ENCODE results near the gene OPTN.
"Not testable (repeated sequence)": the region's sequence is repeated elsewhere in the genome, so short reads cannot be mapped to it uniquely, and the experiment has no call there.

Gene OPTN

DNA sequence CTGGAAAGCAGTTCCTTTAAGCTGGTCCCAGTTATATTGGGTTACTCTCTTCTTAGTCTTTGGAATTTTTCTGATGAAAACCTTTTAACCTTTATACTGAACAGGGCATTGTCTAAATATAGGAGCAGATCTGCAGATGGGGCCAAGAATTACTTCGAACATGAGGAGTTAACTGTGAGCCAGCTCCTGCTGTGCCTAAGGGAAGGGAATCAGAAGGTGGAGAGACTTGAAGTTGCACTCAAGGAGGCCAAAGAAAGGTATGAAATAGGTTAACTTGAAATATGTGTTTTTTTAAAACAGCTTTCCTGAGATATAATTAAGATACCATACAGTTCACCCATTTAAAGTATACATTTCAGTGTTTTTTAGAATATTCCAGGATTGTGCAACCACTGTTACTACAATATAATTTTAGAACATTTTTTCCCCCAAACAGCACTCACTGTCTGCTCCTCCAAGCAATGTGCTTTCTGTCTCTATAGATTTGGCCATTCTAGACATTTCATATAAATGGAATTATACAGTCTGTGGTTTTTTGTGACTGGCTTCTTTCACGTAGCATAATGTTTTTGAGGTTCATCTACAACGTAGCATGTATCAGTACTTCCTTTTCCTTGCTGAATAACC is 18.9 kb downstream of the OPTN start:
- in situ Hi-C loops (cut with MboI; ENCODE audit: low sequenced_read_pairs): no loop called here

DNA sequence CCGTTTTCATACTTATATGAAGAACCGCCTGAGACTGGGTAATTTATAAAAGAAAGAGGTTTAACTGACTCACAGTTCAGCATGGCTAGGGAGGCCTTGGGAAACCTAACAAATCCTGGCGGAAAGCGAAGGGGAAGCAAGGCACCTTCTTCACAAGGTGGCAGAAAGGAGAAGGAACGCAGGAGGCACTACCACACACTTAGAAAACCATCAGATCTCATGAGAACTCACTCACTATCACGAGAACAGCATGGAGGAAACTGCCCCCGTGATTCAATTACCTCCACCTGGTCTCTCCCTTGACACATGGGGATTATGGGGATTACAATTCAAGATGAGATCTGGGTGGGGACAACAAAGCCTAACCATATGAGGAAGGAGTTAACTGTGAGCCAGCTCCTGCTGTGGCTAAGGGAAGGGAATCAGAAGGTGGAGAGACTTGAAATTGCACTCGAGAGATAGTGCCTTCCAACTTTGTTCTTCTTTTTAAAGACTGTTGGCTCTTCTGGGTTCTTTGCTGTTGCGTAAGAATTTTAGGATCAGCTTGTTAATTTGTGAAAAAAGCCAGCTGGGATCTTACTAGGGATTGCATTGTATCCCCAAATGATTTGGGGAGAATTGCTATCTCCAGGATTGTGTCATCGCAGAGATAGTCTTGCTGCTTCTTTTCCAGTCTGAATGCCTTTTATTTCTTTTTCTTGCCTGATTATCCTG is 21.0 kb downstream of the OPTN start:
- in situ Hi-C loops (cut with MboI; ENCODE audit: low sequenced_read_pairs): no loop called here

DNA sequence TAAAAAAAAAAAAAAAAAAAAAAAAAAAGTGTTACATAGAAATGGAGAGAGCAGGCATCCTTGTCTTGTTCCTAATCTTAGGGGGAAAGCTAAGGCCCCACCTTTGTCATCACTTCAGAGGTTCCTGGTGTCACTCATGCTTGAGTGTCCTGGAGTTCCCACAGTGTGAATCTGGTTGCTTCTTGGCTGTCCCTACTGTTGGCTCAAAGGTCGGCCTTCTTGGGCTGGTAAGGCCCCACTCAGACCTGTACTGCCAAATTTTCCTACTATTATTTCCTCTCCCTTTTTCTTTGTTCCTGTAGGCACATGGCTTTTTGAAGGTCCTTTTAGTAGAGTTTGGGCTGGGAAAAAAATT is 21.5 kb downstream of the OPTN start:
- in situ Hi-C loops (cut with MboI; ENCODE audit: low sequenced_read_pairs): no loop called here

DNA sequence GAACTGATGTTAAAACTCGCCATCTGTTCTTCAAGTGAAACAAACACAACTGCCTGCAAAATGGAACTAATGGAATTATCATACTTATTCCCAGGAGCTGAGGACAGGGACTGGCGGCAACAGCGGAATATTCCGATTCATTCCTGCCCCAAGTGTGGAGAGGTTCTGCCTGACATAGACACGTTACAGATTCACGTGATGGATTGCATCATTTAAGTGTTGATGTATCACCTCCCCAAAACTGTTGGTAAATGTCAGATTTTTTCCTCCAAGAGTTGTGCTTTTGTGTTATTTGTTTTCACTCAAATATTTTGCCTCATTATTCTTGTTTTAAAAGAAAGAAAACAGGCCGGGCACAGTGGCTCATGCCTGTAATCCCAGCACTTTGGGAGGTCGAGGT is 36.7 kb downstream of the OPTN start:
- in situ Hi-C loops (cut with MboI; ENCODE audit: low sequenced_read_pairs): no loop called here

DNA sequence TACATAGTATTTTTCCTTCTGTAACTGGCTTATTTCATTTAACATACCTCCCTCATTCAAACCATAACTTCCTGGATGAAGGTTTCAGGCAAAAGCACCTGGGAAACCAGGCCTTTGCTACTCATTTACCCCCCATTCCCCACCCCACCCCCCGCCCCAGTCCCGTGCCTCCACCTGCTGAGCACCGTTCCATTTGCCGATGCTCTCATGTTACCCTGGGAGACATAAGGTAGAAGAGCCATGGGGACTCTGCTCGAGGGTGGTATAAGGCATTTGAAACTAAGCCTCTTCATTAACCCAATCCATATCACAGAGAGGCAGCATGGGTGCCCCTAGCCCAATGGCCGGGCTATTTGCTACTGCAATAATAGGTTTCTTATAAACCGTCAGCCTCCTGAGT is 39.2 kb downstream of the OPTN start:
- in situ Hi-C loops (cut with MboI; ENCODE audit: low sequenced_read_pairs): no loop called here

DNA sequence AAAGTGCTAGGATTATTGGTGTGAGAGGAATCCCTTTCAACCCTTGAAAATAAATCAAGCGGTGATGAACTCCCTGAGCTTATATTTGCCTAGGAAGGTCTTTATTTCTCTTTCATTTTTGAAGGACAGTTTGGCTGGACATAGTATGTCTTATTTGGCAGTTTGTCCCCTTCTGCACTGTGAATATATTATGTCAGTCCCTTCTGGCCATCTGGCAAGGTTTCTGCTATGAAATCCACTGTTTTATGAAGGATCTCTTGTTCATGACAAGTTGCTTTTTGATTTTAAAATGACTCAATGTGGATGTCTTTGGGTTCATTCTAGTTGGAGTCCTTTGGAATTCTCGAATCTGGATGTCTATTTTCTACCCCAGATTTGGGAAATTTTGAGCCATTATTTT is 39.7 kb downstream of the OPTN start:
- in situ Hi-C loops (cut with MboI; ENCODE audit: low sequenced_read_pairs): no loop called here

DNA sequence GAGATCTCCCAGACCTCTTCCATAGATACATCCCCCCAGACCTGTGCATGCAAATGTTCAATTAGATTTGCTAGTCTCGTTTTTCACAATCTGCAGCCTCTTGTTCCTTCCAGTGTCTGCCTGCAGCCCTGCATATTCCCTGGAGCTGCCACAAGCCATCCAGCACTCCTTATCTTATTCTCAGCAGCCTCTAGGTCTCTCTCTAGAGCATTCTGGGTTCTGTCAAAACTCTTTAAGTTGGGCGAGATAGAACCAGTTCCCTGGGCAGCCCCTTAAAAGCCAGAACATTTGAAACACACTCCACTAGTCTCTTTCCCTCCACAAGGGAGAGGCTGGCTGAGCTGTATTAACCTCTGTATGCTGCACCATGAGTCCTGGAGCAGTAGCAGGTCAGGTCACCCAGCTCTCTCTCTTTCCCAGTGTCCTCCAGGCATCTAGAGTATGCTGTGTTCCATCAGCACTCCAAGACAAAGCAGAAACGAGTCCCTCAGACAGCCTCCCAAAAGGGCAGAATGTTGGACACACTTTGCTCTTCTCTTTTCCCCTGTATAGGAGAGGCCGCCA is 40.7 kb downstream of the OPTN start:
- in situ Hi-C loops (cut with MboI; ENCODE audit: low sequenced_read_pairs): no loop called here

DNA sequence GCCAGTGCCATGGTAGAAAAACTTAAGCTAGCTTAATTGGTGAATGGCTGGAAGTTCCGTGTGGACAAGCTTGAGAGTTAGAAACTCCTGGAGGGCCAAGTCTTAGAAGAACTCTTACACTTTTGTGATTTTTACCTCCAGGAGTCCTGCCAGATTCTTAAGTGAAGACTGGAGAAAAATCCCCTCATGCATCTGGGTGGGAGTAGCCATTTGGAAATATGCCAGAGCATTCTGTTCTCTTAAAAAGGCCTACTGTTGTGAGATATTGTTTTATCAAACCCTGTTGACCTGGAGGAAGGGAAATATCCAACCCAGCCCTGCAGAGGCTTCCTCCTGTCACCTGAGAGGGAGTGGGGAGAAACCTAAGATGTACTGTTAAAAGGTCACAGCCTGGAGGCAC is 43.8 kb downstream of the OPTN start:
- in situ Hi-C loops (cut with MboI; ENCODE audit: low sequenced_read_pairs): no loop called here

DNA sequence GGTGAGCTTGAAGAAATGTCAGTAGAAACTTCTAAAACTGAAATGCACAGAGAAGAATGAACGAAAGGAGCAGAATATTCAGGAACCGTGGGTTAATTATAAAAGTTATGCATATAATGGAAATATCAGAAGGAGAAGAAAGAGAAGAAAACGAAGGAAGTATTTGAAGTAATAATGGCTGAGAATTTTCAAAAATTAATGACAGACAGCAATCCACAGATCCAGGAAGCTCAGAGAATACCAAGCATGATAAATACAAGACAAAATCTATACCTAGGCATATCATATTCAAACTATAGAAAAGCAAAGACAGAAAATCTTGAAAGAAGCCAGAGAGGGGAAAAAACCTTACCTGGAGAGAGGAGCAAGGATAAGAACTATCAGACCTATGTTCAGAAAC is 44.9 kb downstream of the OPTN start:
- in situ Hi-C loops (cut with MboI; ENCODE audit: low sequenced_read_pairs): no loop called here

DNA sequence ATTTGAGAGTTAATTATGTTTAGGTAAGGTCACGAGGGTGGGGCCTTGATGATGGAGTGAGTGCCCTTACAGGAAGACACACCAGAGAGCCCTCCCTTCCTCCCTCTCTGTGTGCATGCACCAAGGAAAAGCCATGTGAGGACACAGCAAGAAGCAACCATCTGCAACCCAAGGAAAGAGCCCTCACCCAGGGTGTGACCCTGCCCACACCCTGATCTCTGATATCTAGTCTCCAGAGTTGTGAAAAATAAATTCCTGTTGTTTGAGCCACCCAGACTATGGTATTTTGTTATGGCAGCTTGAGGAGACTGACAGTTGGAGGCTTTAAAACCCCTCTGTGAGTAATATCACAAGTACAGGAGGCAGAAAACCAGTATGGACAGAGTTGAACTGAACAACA is 46.4 kb downstream of the OPTN start:
- in situ Hi-C loops (cut with MboI; ENCODE audit: low sequenced_read_pairs): no loop called here

DNA sequence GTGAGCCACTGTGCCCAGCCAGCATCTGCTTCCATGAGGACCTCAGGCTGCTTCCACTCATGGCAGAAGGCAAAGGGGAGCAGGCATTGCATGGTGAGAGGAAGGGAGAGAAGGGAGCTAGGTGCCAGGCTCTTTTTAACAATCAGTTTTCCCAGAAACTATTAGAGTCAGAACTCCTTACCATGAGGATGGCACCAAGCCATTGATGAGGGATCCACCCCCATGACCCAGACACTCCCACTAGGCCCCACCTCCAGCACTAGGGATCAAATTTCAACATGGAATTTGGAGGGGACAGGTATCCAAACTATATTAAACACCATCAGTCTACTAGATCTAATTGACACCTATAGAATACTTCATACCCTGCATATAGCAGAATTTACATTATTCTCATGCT is 47.2 kb downstream of the OPTN start:
- in situ Hi-C loops (cut with MboI; ENCODE audit: low sequenced_read_pairs): no loop called here

DNA sequence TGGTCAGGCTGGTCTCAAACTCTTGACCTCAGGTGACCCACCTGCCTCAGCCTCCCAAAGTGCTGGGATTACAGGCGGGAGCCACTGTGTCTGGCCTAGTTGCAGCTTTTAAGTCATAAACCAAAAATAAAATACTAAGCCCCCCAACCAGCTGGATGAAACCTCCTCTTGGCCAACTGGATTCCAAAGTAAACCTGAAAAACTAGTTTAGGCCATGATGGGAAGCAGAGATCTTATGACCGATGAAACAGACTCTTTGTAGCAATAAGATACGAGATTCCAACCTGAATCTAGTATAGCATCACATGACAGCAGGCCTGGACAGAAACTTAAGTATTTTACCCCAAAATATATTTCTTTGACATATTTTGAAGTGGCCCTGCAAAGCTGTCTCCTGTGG is 52.3 kb downstream of the OPTN start:
- in situ Hi-C loops (cut with MboI; ENCODE audit: low sequenced_read_pairs): no loop called here

DNA sequence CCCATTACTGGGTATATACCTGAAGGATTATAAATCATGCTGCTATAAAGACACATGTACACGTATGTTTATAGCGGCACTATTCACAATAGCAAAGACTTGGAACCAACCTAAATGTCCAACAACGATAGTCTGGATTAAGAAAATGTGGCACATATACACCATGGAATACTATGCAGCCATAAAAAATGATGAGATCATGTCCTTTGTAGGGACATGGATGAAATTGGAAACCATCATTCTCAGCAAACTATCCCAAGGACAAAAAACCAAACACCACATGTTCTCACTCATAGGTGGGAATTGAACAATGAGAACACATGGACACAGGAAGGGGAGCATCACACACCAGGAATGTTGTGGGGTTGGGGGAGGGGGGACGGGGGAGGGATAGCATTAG is 55.9 kb downstream of the OPTN start:
- in situ Hi-C loops (cut with MboI; ENCODE audit: low sequenced_read_pairs): not testable (repeated sequence)

DNA sequence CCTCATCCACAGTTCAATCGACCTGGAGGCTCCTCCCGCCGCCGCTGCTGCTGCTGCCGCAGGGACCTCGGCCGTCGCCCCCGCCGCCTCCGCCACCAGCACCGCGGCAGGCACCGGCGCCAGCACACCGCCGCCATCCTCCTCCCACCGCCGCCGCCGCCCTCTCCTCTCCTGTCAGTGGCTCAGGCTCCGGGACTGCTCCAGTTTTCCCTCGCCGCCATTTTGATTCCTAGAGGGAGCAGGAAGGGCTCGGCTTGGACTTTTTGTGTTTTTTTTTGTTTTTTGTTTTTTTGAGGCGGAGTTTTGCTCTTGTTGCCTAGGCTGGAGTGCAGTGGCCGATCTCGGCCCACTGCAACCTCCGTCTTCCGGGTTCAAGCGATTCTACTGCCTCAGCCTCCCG is 58.4 kb downstream of the OPTN start:
- in situ Hi-C loops (cut with MboI; ENCODE audit: low sequenced_read_pairs): no loop called here

DNA sequence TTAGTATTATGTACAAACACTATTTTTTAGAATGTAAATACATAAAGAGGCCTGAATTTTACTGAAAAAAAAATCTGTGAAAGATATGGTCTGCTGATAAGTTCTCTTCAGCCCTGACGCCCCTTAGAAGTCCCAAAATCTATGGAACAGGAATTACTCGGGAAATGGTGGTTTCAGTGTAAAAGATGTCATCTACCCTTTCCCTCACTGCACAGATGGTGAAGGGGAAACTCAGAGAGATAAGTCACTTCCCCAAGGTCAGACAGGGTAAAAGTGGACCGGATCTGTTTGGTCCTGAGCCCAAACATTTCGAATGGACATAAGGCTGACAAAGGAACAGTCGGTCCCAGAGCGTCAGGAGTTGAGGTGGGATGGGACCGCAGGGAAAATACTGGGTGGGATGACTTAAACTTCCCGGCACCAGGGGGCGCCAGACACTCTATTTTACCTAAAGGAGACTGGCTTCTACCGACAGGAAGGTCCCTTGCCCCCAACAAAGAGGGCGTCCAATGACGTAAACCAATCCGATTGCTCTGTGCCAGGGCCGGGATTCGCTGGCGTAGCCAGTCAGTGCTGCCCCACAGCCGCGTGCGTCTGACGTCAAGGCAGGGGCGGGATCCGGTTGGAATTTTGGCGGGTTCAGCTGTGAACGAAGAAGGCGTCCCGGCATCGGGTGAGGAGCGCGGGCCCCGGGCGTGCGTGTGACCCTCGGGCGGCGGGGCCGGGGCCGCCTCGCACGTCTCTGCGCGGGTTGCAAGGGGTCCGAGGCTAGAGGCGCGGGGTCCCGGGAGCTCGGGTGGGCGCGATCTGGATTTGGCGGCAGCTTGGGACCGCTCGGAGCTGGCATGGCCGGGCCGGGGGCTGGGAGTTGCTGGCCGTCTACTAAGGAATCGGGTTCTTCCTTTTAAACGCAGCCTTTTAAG is 61.2 kb downstream of the OPTN start, which contains the start of gene MCM10:
MCM10 (plus strand) TSS at position 625 of the 923 bp plus-strand sequence. CDS start 2,645 bp downstream, outside the sequence.
- in situ Hi-C loops (cut with MboI; ENCODE audit: low sequenced_read_pairs): no loop called here

DNA sequence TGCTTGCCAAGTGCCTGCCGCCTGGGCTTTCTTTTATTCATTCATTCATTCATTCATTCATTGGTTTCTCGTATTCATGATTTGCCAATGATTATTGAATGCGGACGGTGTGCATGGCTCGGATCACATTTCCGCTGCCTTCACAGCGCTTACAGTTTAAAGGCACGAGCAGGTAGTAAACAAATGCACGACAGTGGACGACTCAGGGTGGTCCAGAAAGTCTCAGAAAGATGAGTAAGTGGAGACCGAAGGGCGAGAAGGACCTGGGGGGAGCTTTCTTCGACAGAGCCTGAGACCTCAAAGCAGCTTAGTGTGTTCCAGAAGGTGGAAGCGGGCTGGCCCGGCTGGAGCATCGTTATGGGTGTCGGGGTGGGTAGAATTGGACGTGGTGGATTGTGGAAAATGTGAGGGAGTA is 61.9 kb downstream of the OPTN start:
- in situ Hi-C loops (cut with MboI; ENCODE audit: low sequenced_read_pairs): no loop called here

DNA sequence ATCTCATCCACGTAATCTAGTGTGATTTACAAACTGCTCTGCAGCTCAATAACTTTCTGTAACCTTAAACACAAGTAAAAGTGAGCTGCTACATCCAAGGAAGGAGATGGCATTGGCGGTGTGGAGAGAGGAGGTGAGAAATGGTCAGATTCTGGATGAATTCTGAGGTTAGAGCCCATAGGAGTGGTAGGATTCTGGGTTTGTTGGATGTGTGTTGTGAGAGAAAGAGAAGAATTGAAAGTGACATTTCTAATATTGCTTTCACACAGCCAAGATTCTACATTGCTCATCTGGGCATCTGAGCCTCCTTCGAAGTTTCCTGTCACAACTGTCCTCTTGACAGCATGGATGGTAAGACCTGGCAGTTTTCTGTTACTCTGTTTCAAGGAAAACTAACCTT is 63.9 kb downstream of the OPTN start:
- in situ Hi-C loops (cut with MboI; ENCODE audit: low sequenced_read_pairs): no loop called here

DNA sequence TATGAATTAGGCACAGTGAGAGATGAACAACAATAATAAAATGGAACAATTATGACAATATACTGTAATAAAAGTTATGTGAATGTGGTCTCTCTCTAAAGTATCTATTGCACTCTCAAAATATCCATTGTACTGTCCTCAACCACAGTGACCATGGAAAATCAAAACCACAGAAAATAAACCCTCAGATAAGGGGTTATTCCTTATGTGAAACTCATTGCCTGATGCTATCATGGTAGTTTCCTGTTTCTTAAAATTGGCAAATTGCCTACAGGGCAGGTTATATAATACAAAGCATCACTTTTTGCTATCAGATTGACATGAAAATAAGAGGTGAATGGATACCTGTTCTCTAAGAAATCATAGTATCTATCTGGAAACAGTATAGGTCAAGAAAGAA is 65.2 kb downstream of the OPTN start:
- in situ Hi-C loops (cut with MboI; ENCODE audit: low sequenced_read_pairs): no loop called here

DNA sequence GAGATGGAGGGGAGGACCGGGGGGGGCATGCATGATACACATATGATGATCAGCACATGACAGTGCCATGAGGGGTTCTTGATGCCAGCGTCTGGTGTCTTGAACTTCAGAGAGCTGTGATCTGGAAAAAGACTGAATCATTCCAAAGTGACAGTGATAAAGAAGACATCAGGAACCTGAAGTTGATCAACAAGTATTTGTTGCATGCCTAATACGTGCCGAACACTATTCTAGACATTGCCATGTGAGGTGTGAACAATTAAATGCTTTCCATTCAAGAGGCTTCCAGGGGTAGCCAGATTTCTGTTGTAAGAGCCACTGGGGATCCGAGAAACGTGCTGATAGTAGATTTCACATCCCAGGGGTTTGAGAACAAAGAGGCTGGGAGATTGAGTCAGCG is 67.6 kb downstream of the OPTN start:
- in situ Hi-C loops (cut with MboI; ENCODE audit: low sequenced_read_pairs): no loop called here

DNA sequence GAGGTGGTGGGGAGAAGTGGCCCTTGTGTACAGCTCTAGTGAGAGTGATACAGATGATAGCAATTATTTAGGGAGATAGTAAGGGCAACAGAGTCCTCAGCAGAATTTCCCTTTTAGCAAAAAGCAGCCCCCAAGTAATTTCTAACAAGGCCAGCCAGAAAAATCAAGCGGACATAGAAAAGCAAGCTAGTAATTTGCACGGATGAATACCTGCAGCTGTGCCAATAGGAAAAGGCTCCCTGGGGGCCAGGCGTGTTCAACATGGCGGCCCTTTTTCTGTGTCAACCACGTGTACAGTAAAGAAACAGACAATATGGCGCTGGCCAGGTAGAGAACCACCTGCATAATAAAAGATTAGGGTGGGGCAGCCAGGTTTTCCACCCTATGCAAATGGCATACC is 68.8 kb downstream of the OPTN start:
- in situ Hi-C loops (cut with MboI; ENCODE audit: low sequenced_read_pairs): no loop called here

DNA sequence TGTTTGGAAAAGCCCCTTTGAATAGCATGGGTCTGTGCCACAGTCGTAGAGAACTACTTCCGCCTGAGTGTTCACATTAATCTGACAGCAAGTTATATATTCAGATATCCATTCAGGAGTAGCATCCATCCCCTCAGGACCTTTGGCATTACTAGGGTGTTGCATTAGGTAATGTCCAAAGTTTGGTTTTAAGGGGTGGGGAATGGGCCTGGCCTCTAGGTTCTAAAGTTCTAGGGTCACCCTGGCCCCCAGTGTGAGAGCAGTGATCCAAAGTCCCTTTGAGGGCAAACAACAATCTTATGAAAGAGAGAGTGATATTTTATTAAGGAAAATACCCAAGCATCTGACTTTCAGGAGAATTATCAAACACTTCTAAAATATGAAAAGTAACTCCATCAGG is 73.7 kb downstream of the OPTN start:
- in situ Hi-C loops (cut with MboI; ENCODE audit: low sequenced_read_pairs): no loop called here

DNA sequence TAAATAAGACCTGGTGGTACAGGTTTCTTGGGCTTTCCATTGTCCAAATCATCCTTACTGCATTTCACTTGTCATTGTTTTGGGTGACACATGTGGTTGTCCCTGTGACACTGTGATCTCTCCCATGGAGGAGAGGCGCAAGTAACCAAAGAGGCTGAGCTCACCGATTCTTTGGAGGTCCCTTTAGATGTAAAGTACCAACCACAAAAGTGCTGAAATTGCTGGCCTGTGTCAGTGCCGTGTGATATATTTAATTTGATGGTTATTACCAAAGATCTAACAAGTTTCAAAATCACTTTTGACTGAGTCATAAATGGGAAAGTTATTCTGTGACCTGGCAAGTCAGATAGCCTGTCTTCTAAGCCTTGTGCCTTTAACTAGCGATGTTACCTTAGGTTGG is 80.8 kb downstream of the OPTN start:
- in situ Hi-C loops (cut with MboI; ENCODE audit: low sequenced_read_pairs): no loop called here

Measured in HL-60/S4 treated with retinoic acid at 250 ng/mL for 4 days and 3 days (cell line).